ENCODE results near the gene ULBP1.
"Not testable (repeated sequence)": the region's sequence is repeated elsewhere in the genome, so short reads cannot be mapped to it uniquely, and the experiment has no call there.

ULBP1 gene

DNA sequence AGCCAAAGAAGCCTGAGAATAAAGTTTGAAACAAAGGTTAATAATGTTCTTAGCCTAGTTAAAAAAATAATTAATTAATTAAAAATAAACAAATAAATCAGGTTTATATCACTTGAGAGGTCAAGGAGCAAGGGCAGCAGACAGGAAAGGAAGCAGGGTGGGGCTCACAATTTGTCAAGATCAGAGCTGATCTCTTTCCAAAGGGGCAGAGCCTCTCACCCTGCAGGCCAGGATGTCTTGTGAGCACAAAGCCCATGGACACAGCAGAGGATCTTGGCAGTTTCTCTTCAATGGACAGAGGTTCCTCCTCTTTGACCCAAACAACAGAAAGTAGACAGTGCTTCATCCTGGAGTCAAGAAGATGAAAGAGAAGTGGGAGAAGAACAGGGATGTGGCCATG is 14.9 kb downstream of the ULBP1 start:
- no peak for DNase-seq

DNA sequence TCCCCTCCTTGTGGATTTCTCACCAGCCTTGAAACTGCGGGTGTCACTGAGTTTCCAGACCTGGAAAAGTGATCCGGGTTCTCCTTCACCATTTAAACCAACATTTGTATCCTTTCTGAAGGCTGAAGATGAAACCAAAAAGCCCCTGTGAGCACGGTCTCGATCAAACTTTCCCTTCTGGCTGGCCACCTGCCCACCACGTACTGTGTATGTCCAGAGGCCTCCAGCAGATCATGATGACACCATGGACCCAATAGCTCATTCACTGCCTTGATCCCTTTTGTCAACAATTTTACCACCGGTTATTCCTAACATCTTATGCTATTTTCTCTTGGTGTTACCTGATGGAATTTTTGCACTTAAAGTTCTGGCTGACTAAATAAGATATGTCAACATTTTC is 15.6 kb downstream of the ULBP1 start:
- no peak for DNase-seq

DNA sequence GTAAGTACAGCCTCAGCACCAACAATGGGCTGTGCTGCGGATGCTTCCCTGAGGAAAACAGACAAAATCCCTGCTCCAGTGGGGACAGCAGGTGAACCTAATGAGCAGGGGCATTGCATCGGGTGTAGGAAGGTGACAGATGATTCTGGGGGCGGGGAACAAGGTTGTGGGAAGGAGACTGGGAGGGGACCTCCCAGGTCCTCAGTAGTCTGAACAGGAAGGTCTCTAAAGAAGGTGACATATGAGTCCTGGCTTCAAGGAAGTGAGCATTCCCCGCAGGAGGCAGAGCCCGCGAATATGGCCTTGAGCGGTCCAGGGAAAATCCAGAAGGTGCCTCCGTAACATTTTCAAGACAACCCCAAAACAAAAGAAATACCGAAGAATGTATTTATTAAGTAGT is 19.4 kb downstream of the ULBP1 start:
- no peak for DNase-seq

DNA sequence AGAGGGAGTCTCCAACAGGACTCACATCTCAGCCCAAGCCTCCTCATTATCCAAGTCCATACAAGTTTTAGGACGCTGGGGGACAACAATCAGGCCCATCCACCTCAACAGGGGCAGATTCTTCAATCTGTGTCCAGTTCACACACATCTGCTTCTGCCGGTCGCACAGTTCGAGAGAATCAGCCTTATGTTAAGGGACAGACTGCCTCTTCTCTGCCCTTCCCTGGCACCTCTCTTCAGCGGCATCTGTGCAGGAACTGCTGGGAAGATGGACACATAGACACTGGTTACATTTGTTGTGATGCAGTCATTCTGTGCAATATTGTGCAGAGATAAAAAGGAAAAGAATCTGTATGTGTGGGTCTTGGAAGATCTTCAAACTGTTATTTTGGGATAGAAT is 21.0 kb downstream of the ULBP1 start:
- DNase-seq: no peak

DNA sequence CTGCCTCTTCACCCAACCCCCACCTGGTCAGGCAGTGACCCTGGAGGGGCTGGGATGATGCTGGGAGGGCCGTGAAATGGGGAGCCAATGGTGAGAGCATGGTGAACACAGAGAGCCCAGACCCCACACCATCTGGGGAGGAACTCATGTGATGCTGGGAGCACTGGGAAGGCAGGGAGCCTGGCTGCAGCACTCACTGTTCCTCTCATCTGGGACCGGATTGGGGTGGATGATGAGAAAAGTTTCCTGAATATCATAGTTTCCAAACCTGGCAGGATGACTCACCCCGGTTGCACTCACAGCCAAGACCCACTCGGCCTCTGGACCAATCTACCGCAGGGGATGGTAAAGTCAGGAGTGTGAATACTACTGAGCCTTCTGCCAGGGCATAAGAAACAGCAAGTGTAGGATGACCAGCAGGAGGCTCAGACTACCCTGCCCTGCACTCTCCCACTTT is 21.8 kb downstream of the ULBP1 start:
- no peak for DNase-seq

DNA sequence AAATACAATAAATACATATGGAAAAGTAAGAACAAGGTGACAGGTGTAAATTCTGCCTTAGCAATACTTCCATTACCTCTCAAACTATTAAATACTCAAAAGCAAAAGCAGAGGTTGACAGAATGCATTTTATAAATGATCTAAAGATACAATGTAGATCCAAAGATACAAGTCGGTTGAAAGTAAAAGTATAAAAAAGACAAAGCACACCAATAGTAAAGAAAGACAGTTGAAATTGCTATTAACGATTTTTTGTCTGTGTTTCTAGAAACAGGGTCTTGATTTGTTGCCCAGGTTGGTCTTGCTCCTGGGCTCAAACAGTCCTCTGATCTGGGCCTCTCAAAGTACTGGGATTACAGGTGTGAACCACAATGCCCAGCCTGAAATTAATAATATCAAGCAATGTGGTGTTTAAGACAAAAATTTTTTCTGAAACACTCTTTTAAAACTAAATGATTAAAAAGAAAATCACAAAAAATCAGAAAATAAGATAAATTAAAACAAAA is 23.9 kb downstream of the ULBP1 start:
- no peak for DNase-seq

DNA sequence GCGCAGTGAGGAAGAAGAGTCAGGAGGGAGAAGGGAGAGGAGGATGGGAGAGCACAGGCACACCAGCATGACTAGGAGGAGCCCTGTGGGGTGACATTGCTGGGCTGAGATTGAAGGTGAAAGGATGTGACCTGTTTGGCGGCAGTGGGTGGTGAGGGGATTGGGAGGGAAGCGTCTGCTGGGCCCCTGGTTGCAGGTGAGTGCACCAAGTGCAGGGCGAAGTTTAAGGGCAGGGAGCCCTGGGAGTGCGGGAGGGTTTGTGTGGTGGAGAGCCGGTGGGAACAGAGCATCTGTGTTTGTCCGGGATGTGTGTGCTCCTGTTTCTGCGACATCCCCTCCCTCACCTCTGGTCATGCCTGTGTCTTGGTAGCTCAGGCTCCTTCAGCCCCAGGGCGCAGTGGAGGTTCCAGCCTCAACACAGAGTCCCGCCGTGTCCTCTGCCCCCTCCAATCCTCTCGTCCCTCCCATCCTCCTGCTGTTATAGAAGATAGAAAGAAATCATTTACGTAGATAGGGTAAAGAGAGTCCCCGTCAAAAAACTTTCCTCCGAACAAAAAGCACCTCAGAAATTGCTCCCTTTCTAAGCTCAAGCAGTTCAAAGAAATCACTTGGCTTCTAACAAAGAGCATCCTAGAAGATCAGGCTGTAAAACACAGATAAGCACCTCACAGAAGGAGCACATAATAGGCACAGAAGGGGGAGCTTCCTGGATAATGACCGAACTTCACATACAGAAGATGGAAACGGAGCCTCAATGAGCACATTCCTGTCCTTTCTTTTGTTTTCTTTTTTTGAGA is 25.0 kb downstream of the ULBP1 start:
- no peak for DNase-seq

DNA sequence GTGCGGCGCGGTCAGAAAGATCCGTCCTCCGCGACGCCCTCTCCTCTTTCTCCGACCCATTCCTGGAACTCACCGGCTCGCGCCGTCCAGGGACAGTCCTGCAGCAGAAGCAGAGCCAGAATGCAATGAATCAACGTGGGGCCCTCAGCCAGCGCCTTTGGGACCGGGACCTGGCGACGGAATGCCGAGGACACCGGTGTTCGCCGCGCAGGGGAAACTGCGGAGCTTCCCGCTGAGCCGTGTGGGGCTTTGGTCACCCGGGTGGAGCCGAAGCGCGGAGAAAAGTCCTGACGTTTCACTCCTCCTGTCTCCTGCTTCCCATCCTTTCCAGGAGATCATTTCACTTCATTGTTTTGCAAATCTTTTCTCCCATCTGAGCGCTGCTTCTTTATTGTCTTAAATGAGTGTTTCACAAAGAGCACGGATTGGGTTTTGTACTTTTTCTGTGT is 26.5 kb downstream of the ULBP1 start:
- DNase-seq: no peak

DNA sequence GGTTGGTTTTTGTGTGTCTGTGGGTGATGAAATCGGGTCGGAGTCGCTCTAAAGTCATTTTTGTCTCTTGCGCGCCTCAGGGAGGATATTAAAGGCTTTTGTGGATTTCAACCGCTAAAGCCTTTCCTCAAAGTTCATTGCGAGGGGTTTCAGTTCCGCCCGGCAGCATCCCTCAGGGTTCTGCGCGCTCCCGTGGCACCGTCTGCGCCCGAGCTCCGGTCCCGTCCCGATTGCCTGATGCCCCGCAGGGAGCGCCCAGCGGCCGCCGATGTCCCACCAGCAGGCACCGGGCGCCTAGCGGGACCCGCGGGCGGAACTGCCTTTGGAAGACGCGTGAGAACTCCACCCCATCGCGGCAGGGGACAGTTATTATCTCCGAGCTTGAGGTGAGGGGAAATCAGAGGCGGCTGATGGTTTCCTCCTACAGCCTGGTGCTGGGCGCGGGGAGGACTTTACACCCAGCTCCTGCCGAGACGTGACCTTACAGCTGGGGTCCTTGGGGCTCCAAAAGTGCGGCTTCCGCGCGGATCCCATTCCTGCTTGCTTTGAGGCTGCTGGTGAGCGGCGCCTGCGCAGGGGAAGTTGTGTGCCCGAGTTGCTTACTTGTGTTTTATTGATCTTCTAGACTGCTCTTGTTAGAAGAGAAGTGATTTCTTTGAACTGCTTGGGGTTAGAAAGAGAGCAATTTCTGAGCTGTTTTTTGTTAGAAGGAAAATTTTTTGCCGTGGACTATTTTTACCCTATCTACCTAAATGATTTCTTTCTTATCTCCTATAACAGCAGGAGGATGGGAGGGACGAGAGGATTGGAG is 27.1 kb downstream of the ULBP1 start:
- no peak for DNase-seq

DNA sequence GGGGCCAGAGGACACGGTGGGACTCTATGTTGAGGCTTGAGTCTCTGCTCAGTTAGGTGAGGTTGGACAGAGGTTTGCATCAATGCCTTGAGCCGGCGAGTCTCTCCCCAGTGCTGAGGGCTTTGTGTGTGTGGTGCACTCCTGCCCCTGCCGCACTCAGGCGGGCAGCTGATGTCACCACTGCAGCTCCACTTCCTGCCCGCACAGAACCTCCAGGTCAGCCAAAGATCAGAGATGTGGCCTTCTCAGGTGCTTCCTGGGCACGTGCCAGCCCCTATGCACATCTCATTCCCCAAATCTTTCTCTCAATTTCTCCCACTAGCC is 27.7 kb downstream of the ULBP1 start:
- not testable (repeated sequence) for DNase-seq

DNA sequence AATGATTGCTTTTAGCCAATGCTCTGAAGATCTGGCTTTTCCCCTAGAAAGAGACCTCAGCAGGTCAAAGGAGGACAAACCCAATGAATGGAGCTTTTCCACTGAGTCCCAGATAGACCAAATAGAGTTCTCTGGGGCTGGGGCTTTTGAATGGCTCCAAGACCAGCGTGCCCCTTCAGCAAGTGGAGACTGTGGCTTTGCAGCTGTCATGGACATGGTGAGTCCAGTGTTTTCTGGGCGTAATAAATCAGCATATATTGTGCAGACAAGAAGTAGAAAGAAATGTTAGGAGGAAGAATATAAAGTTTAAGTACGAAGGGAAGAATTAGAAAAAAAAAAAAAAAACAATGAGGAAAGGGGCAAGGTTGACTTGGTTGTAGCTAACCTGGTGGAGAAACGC is 28.1 kb downstream of the ULBP1 start:
- DNase-seq: no peak

DNA sequence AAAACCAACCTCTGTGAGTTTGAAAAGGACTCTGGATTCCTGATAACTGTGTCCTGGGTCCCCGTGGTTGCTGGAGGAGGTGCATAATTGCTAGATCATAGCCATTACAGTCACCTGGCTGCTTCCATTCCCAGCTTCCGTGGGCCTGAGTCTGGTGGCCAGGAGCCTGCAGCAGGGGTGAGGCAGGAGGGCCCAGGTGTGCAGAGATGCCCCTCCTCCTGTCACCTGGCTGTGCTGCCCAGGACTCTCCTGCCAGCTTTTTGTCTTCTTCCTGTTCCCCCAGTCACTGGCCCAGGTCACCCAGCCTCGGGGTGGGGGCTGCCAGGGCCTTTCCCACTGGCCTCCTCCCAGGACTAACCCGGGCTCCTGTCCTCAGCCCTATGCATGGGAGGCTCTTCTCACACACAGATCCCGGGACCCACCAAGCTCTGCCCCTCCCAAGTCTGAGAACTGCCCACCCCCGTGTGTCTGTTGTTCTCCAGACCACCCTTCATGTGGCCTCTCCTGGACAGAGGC is 31.6 kb downstream of the ULBP1 start:
- DNase-seq: no peak

DNA sequence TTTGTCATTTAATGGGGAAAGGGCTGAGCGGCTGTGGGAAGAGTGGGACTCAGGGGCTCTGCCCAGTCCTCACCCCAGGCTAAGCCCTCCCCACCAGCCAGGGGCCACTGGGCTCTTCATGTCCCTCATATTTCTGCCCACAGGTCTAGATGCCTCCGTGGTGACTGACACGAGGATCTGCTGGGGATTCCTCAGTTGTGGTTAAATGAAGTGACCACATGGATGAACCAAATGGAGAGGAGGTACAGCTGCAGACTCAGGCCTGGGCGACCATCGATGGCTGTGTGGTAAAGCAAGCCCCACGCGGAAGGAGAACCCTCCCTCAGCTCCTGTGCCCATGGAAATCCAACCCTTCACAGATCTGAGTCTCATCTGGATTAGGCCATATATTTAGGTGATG is 32.2 kb downstream of the ULBP1 start:
- no peak for DNase-seq

DNA sequence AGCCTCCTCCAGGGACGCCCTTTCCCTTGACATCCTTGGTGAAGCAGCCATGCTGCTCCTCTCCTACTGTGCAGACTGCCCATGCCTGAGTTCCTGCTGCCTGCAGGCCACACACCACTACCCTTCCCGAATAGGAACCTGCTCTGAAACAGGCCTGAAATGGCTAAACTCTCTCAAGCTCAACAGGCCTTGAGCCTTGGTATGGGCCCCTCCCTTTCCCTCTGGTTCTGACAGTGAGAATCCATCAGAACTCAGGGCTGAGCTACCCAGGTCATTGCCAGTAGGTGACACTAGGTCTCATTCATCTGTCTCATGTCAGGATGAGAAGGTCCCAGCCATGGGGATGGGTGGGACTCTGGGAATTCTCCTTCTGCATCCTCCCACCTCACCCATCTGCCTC is 35.9 kb downstream of the ULBP1 start:
- no peak for DNase-seq

DNA sequence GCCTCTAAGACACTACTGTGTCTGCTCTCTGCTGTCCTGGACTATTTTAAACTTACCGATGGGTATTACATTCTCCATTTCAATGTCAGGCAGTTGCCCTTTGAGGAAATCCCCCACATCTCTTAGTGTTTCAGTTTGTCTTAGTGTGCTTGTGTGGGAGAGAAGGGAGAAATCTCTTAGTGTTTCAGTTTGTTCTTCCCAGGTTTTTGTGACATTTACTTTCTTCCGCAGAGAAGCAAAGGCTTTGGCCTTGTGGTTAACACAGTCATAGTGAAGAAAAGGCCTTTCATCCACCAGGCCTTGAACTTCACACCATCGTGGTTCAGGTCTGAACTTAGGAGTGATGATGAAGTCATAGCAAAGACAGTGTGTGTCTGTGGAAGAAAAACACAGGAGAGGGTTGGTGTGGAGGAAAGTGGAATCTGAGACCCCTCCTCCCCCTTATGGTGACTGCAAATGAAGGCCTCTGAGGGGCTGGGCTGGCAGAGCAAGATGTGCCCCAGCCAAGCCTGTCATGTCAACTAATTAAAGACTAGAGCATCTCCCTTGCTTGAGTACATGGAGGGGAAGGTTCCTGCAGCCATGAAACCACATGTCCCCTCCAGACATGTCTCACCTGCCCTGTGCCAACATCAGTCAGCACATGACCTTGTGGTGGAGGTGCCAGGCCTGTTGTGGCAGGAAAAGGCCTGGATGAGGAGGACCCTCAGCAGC is 37.7 kb downstream of the ULBP1 start:
- DNase-seq: no peak

DNA sequence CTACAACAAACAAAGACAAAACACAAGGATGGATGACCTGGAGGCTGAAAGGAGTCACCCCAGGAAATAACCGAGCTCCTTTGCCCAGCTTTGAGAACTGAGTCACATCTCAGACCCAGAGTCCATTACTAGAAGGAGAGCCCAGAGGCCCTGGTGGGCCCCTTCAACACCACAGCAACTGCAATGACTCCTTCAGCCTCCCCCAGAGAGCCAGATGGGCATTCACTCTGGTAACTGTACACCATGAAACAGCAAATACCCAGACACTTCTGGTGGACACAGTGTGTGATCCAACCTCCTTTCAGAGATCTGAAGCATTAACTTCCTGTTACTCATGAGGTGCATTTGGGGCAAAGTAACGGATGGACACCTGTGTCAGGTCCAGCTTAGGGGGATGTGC is 39.0 kb downstream of the ULBP1 start:
- no peak for DNase-seq

DNA sequence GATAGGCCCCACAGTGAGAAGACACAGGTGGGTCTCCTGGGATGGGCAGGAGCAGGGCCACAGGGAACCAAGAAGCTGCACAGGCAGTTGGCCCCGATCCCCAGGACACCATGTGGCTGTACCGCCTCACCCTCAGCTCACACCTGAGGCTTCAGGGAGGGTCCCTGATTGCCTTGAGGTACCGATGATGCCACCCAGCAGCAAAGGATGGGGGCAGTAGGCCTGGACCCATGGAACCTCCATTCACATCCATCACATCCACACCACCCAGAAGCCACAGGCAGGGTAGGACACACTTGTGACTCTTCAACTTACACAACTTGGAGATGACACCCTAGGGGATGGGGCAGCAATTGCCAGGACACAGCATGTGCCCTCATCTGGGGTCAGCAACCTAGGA is 39.9 kb downstream of the ULBP1 start:
- DNase-seq: not testable (repeated sequence)

DNA sequence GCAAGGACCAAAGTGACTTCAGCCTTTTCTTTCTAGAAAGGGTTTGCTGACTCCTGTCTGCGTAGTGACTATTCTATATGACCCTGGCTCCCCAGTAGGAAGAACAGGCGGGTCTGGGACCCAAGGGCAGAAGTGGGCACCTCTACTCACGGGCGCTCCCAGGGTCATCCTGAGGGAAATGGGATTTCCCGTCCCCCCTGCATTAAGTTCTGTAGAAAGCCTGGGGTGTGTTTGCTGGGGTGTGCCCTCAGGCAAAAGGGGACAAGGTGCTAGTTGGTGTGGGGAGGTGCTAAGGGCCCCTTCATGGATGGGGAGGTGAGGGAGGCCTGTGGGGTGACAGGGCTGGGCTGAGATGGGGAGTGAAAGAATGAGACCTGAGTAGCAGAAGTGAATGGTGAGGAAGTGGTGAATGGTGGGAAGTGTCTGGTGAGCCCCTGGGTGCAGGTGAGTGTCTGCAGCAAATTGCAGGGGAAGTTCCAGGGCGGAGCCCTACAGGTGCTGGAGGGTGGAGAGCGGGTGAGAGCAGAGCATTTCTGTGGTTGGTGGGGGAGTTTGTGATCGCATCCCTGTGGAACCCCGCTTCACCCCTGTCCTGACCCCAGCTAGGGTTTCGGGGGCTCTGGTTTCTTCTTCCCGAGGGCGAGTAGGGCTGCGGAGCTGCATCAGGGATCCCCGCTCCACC is 40.5 kb downstream of the ULBP1 start:
- peak; percentile 82 for DNase-seq

DNA sequence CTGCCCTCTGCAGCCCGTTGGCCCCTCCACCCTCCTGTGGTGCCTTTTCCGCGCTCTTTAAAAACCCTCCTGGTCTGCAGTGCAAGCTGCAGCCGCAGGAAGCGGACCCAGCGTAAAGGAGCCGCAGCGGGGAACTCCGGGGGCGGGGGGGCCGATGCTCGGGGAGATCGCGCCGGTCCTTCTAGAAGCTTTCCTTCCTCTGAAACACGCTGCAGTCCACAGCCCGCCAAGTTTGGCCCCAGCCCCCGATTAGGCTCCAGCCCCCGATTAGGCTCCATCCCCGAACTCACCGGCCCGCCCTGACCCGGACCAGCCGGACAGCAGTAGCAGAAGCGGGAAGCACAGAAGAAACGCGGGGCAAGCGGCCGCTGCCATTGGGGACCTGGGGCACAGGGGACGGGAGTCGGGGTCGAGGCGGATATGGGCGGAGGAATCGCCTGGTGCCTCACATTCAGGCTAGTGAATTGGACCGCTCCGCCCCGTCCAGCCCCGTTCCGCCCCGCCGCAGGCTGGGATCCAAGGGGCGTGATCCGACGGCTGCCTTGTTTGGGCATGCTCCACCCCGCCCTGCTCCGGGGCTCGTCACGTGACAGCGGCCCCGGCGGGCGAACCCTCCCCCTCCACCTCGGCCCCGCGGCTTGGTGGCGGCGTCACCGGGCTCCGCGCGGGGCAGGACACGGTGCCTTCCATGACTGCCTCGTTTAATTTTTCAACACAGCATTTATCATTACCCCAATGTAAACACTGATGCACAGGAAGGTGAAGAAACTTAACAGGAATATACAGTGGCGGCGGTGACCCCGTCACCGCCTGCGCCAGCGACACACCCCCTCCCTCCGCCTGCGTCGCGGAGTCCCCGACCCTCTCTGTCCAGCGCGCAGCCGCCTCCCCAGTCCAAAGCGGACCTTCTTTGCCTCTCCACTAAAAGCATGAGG is 41.3 kb downstream of the ULBP1 start:
- DNase-seq: peak; percentile 91

DNA sequence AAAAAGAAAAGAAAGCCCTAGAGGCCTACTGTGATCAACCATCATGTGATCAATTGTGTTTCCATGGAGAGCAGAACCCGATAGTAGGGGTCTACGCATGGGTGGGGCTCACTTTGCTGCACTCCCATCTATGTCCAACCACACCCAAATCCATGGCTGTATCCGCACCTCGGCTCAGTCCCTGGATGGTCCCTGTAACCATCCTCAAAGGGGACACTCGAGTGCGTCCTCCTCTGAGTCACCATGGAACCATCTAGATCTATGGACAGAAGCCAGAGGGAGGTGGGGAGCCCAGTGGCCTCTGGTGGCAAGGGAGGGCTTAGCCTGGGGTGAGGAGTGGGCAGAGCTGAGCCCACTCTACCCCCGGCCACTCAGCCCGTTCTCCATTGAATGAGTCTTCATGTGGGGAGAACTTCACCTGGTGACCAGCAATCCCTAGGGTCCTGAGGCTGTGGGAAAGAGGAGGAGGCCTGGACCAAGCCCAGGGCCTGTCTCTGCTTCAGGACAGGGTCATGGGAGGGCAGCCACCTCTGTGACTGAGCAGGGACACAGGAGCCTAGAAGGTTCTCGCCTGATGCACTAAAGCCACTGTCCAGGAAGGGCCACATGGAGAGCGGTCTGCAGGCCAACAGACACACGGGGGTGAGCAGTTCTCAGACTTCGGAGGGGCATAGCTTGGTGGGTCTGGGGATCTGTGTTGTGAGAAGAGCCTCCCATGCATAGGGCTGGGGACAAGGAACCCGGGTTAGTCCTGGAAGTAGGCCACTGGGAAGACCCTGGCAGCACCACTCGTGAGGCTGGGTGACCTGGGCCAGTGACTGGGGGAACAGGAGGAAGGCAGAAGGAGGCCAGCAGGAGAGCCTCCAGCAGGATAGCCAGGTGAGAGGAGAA is 42.3 kb downstream of the ULBP1 start:
- no peak for DNase-seq

Measured in CD4-positive, alpha-beta T cell treated with Interleukin-15 for 1 hour (primary cell).